GM23338 (cell line): ENCODE results near the gene MYCN. TPM values are rescaled to one million over a fixed set of nuclear protein-coding genes. Genes with fewer than 3 reads are reported as not detected.

Experiments
- ATAC-seq: fragments of 200-7000 bp; cut with Tn5 transposase; 3 replicates; pipeline ENCODE4 v1.9.1; 2020
- DNase-seq: peaks from one replicate; pipeline ENCODE4 v3.0.0-alpha.2; 2015; ENCODE audit warnings: low spot score
- H2AFZ ChIP-seq: fragments of 200-600 bp; sonication (generic); 2 replicates; pipeline ENCODE4 v1.8.0; 2016; ENCODE audit warnings: antibody characterized with exemption, mild to moderate bottlenecking, moderate library complexity
- H3F3A ChIP-seq: fragments of 200-600 bp; sonication (generic); replicated peaks from 2 replicates; pipeline ENCODE4 v1.8.0; 2017; ENCODE audit warnings: antibody characterized with exemption, mixed run types, low read depth
- H3K27ac ChIP-seq: fragments of 200-600 bp; sonication (generic); 2 replicates; pipeline ENCODE4 v1.6.1; 2016; ENCODE audit warnings: low read depth
- H3K27me3 ChIP-seq: fragments of 200-600 bp; sonication (generic); 2 replicates; pipeline ENCODE4 v1.8.0; 2016; ENCODE audit warnings: mild to moderate bottlenecking, mixed run types, moderate library complexity; ENCODE audit not compliant: insufficient read depth
- H3K36me3 ChIP-seq: fragments of 200-600 bp; sonication (generic); 2 replicates; pipeline ENCODE4 v1.8.0; 2016; ENCODE audit warnings: mild to moderate bottlenecking; ENCODE audit not compliant: insufficient read depth
- H3K4me1 ChIP-seq: fragments of 200-600 bp; sonication (generic); 2 replicates; pipeline ENCODE4 v1.8.0; 2016; ENCODE audit warnings: mild to moderate bottlenecking, moderate library complexity; ENCODE audit not compliant: insufficient read depth
- H3K4me2 ChIP-seq: fragments of 200-600 bp; sonication (generic); 2 replicates; pipeline ENCODE4 v1.7.1; 2017; ENCODE audit warnings: mixed run types
- H3K4me3 ChIP-seq: fragments of 200-600 bp; sonication (generic); 2 replicates; pipeline ENCODE4 v1.6.1; 2016; ENCODE audit warnings: mixed run types
- H3K79me2 ChIP-seq: fragments of 200-600 bp; sonication (generic); replicated peaks from 2 replicates; pipeline ENCODE4 v1.8.0; 2017; ENCODE audit warnings: mild to moderate bottlenecking; ENCODE audit not compliant: insufficient read depth
- H3K9me2 ChIP-seq: fragments of 200-600 bp; sonication (generic); 2 replicates; pipeline ENCODE4 v1.8.0; 2017; ENCODE audit not compliant: insufficient read depth
- H4K20me1 ChIP-seq: fragments of 200-600 bp; sonication (generic); replicated peaks from 2 replicates; pipeline ENCODE4 v1.8.0; 2017; ENCODE audit warnings: mild to moderate bottlenecking; ENCODE audit not compliant: insufficient read depth
- H3K27ac Mint-ChIP-seq: 2 replicates; pipeline ENCODE4 v1.8.0; 2020; ENCODE audit warnings: inconsistent platforms, mild to moderate bottlenecking, moderate library complexity, mixed read lengths
- H3K27me3 Mint-ChIP-seq: 3 replicates; pipeline ENCODE4 v1.8.0; 2022; ENCODE audit warnings: low read depth, mild to moderate bottlenecking, moderate library complexity, mixed read lengths, inconsistent platforms; ENCODE audit not compliant: insufficient read depth, poor library complexity
- H3K36me3 Mint-ChIP-seq: 3 replicates; pipeline ENCODE4 v1.8.0; 2021; ENCODE audit warnings: low read depth, mild to moderate bottlenecking, inconsistent platforms, moderate library complexity, mixed read lengths
- H3K4me1 Mint-ChIP-seq: 3 replicates; pipeline ENCODE4 v1.8.0; 2020; ENCODE audit warnings: mild to moderate bottlenecking, inconsistent platforms, mixed read lengths
- H3K4me3 Mint-ChIP-seq: 3 replicates; pipeline ENCODE4 v1.8.0; 2021; ENCODE audit warnings: moderate library complexity, mild to moderate bottlenecking, inconsistent platforms, mixed read lengths
- H3K9me3 Mint-ChIP-seq: 3 replicates; pipeline ENCODE4 v1.8.0; 2020; ENCODE audit warnings: moderate library complexity, mild to moderate bottlenecking, inconsistent platforms, mixed read lengths
- CREB1 ChIP-seq: fragments of 250-450 bp; sonication (Bioruptor Pico); IDR thresholded peaks from 2 replicates; pipeline ENCODE4 v1.5.0; 2020; ENCODE audit warnings: low read depth, mild to moderate bottlenecking, moderate library complexity
- CTCF ChIP-seq, 2 experiments: fragments of 200-600 bp in 1 of 2; sonication (generic) in 1 of 2; conservative IDR thresholded peaks; 2 replicates each; pipeline versions ENCODE4 v1.5.1 to v1.6.1; 2016 to 2017; ENCODE audit warnings: antibody characterized with exemption in 2 of 2, low read depth in 2 of 2, mild to moderate bottlenecking in 2 of 2, moderate library complexity in 1 of 2
- EZH2 ChIP-seq: fragments of 200-600 bp; sonication (generic); IDR thresholded peaks from one replicate; pipeline ENCODE4 v1.8.0; 2017; ENCODE audit warnings: antibody characterized with exemption, mild to moderate bottlenecking, low read depth; ENCODE audit not compliant: unreplicated experiment
- EZH2phosphoT487 ChIP-seq: fragments of 200-600 bp; sonication (generic); IDR thresholded peaks from one replicate; pipeline ENCODE4 v1.8.1; 2018; ENCODE audit warnings: antibody characterized with exemption; ENCODE audit not compliant: unreplicated experiment
- NANOG ChIP-seq: IDR thresholded peaks from 2 replicates; pipeline ENCODE4 v1.6.1; 2016; ENCODE audit warnings: antibody characterized with exemption, borderline replicate concordance
- POLR2AphosphoS5 ChIP-seq: IDR thresholded peaks from 2 replicates; pipeline ENCODE4 v1.6.1; 2016; ENCODE audit warnings: antibody characterized with exemption, low read depth
- STAT1 ChIP-seq: IDR thresholded peaks from one replicate; pipeline ENCODE4 v1.6.1; 2016; ENCODE audit warnings: antibody characterized with exemption; ENCODE audit not compliant: unreplicated experiment
- ZNF114 ChIP-seq: fragments of 250-450 bp; sonication (Bioruptor Pico); IDR thresholded peaks from 2 replicates; pipeline ENCODE4 v1.5.0; 2020; ENCODE audit warnings: mild to moderate bottlenecking, moderate library complexity
- ZNF331 ChIP-seq: fragments of 250-450 bp; sonication (Bioruptor Pico); IDR thresholded peaks from 2 replicates; pipeline ENCODE4 v1.5.0; 2020; ENCODE audit warnings: low read depth, mild to moderate bottlenecking, moderate library complexity
- ZNF462 ChIP-seq: fragments of 250-450 bp; sonication (Bioruptor Pico); IDR thresholded peaks from 2 replicates; pipeline ENCODE4 v1.5.0; 2020; ENCODE audit warnings: mild to moderate bottlenecking, moderate library complexity
- polyA plus RNA-seq: library from polyadenylated mRNA; unstranded; fragments of >200 nt; fragmentation: Nextera tagmentation; extraction: Ambion mirVana; gene quantifications from 2 replicates; pipeline ENCODE4 v1.2.1, GENCODE V29; 2016
- total RNA-seq: library from RNA; depleted of rRNA; stranded (reverse); fragments of >200 nt; shearing (Covaris generic); gene quantifications from 2 replicates; pipeline ENCODE4 v1.2.3, GENCODE V29; 2014

Gene MYCN
- total and polyA plus RNA-seq, 2 experiments from 2014 or later: 50.8 to 145 TPM

GRCh38 chr2:15970701-15971100, 30.4 kb downstream of the MYCN start (continued):
- TF ChIP-seq ZNF462 (CRISPR knock-in tag): no peak
- TF ChIP-seq EZH2: no peak
- no peak for TF ChIP-seq ZNF331 (CRISPR knock-in tag)
- TF ChIP-seq STAT1: no peak
- no peak for TF ChIP-seq CREB1
- no peak for TF ChIP-seq NANOG
- no peak for TF ChIP-seq POLR2AphosphoS5
- no peak for TF ChIP-seq EZH2phosphoT487

GRCh38 chr2:15971351-15971750, 31.0 kb downstream of the MYCN start:
- Histone ChIP-seq H3K4me3 (no peak overlapping the region), H3K27me3 (no peaks in the 10 kb centered on the region), H3K4me1 (peaks cover 32% of the 10 kb centered on the region), H3K4me2 (no peak overlapping the region), H3K36me3 (no peaks in the 10 kb centered on the region), H2AFZ (peak overlapping the region; percentile 33), H3K9me2 (no peaks in the 10 kb centered on the region), H3K79me2 (no peaks in the 10 kb centered on the region), H4K20me1 (no peaks in the 10 kb centered on the region), H3F3A (0 out of 2 replicates have a peak, but pooled peaks cover 4% of the 10 kb centered on the region), H3K27ac (no peak overlapping the region)
- Mint-ChIP-seq H3K9me3 (no peaks in the 10 kb centered on the region), H3K27me3 (peaks cover 4% of the 10 kb centered on the region), H3K4me1 (peaks cover 45% of the 10 kb centered on the region), H3K4me3 (no peak overlapping the region), H3K27ac (no peak overlapping the region; the same call in 1 of the 2 replicates), H3K36me3 (no peaks in the 10 kb centered on the region)
- ATAC-seq (no peak), DNase-seq (no peak)
- TF ChIP-seq CREB1 (no peak), EZH2phosphoT487 (no peak), ZNF114 (CRISPR knock-in tag) (no peak), CTCF (conservative IDR thresholded peaks at IDR 0.05; ENCODE audit: low read depth in 2 of 2) (no peak)
